Right lobe of liver (tissue), 4 donors: ENCODE results near the gene CD1C.

Source experiments
- CTCF ChIP-seq, 4 donors: fragments of 200-600 bp in 3 of 4; fragments of 450-650 bp in 1 of 4; IDR thresholded peaks; one replicate each; pipeline versions ENCODE4 v1.5.1 to v1.8.0; 2016 to 2022; ENCODE audit warnings: antibody characterized with exemption in 4 of 4, mild to moderate bottlenecking in 2 of 4
- POLR2A ChIP-seq: fragments of 450-650 bp; IDR thresholded peaks from one replicate; pipeline ENCODE4 v1.6.1; 2017; ENCODE audit warnings: antibody characterized with exemption, mild to moderate bottlenecking
- donor health status: DM: no; HTN: no; CAD: no.
- donor health status: DM: no; HTN: no; CAD: no.
- donor health status: DM: no; HTN: yes; CAD: no.

- no peak for TF ChIP-seq CTCF (IDR thresholded peaks at IDR 0.05)
- TF ChIP-seq POLR2A = no peak
Observed at GRCh38 chr1:158323866-158324265, 34.1 kb downstream of the CD1C start.
